ENCODE results near the gene ZNF567.

The ZNF567 gene

GRCh38 chr19:36687214-36688056, at the start of gene ZNF567:
Gene ZNF567, plus strand, starts transcription at chr19:36687612. Its CDS starts 7,256 bp downstream, at chr19:36694868.
- H3K4me3 ChIP-seq (ENCODE audit: low read length) = peak within 1 kb of the TSS; percentile 84
- DNase-seq (ENCODE audit: low read depth) = peak; percentile 98
- TF ChIP-seq, protein P1, sequence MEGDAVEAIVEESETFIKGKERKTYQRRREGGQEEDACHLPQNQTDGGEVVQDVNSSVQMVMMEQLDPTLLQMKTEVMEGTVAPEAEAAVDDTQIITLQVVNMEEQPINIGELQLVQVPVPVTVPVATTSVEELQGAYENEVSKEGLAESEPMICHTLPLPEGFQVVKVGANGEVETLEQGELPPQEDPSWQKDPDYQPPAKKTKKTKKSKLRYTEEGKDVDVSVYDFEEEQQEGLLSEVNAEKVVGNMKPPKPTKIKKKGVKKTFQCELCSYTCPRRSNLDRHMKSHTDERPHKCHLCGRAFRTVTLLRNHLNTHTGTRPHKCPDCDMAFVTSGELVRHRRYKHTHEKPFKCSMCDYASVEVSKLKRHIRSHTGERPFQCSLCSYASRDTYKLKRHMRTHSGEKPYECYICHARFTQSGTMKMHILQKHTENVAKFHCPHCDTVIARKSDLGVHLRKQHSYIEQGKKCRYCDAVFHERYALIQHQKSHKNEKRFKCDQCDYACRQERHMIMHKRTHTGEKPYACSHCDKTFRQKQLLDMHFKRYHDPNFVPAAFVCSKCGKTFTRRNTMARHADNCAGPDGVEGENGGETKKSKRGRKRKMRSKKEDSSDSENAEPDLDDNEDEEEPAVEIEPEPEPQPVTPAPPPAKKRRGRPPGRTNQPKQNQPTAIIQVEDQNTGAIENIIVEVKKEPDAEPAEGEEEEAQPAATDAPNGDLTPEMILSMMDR (IDR thresholded peaks at IDR 0.05; ENCODE audit: insufficient read depth, low read depth, low read length, missing control alignments) = peak; percentile 8

DNA sequence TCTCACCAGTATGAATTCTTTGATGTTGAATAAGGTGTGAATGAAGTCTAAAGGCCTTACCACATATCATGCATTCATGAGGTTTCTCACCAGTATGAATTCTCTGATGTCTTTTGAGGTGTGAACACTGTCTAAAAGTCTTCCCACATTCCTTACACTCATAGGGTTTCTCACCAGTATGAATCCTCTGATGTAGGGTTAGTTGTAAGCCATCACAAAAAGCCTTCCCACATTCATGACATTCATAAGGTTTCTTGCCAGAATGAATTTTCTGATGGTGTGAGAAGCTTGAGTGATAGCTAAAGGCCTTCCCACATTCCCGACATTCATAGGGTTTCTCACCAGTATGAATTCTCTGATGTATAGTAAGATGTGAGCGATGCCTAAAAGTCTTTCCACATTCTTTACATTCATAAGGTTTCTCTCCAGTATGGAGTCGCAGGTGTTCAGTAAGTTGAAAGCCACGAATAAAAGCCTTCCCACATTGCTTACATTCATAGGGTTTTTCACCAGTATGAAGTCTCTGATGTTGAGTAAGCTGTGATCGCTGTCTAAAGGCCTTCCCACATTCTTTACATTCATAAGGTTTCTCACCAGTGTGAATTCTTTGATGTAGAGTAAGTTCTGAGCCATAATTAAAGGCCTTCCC, 48.4 kb upstream of the ZNF567 start:
- no peak overlapping the region for H3K4me3 ChIP-seq (ENCODE audit: low read length)
- DNase-seq (ENCODE audit: low read depth) = peak; percentile 2
- TF ChIP-seq, protein P1 (IDR thresholded peaks at IDR 0.05; ENCODE audit: insufficient read depth, low read depth, low read length, missing control alignments) = no peak

DNA sequence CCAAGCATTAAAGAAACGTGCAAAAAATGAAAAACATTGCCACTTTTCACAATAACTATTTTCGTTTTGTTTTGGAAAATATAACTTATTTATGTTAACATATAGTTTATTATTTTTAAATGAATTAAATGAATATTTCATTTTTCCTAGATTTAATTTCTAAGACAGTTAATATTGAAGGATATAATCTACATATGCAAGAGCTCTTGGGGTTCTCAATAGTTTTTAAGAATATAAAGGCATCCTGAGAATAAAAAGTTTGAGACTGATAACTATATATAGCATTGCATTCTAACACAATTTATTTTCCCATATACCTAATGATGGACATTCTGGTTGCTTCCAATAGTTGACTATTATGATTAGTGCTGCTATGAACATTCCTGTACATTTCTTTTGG, 40.7 kb upstream of the ZNF567 start:
- TF ChIP-seq, protein P1 (IDR thresholded peaks at IDR 0.05; ENCODE audit: insufficient read depth, low read depth, low read length, missing control alignments) = no peak
- H3K4me3 ChIP-seq (ENCODE audit: low read length) = no peak overlapping the region
- no peak for DNase-seq (ENCODE audit: low read depth)

- TF ChIP-seq, protein P1 (IDR thresholded peaks at IDR 0.05; ENCODE audit: insufficient read depth, low read depth, low read length, missing control alignments) = no peak
- no peak for DNase-seq (ENCODE audit: low read depth)
Measured at GRCh38 chr19:36652958-36653357, 34.5 kb upstream of the ZNF567 start.

GRCh38 chr19:36665832-36666231, 21.6 kb upstream of the ZNF567 start:
- TF ChIP-seq, protein P1 (IDR thresholded peaks at IDR 0.05; ENCODE audit: insufficient read depth, low read depth, low read length, missing control alignments) = no peak
- no peak for DNase-seq (ENCODE audit: low read depth)
- H3K4me3 ChIP-seq (ENCODE audit: low read length) = peak overlapping the region; percentile 92

More at GRCh38 chr19:36652958-36653357, 34.5 kb upstream of the ZNF567 start:
- H3K4me3 ChIP-seq (ENCODE audit: low read length) = no peak overlapping the region

- no peak overlapping the region for H3K4me3 ChIP-seq (ENCODE audit: low read length)
- DNase-seq (ENCODE audit: low read depth) = no peak
- TF ChIP-seq, protein P1 (IDR thresholded peaks at IDR 0.05; ENCODE audit: insufficient read depth, low read depth, low read length, missing control alignments) = no peak
Measured at GRCh38 chr19:36668646-36669045, 18.8 kb upstream of the ZNF567 start.

All from epithelial cell of esophagus (primary cell).